Measurements from ENCODE around the gene CSAD. TPM values are rescaled to one million over a fixed set of nuclear protein-coding genes. Genes with fewer than 3 reads are reported as not detected.
A peak's percentile ranks its signal among the peaks of the same experiment; 100 is the strongest.

The CSAD gene
- polyA plus RNA-seq, 4 donors = 12.9 to 56.4 (median 34.4) TPM

GRCh38 chr12:53174881-53175491, 5.7 kb downstream of the CSAD start:
- WGBS, 3 donors = 40 to 69% (median 48%) methylated on average over 4 of the region's 4 CpGs
- H3K4me3 ChIP-seq (ENCODE audit: low read depth in 1 of 3, low read length in 3 of 3) = no peak overlapping the region
- peak overlapping the region; percentile 17 to 52 (median 27) for H3K27ac ChIP-seq (ENCODE audit: low read depth in 1 of 3, low read length in 2 of 3)
- peaks cover 0 to 32% (median 0%) of the 10 kb centered on the region in 3 donors for H3K36me3 ChIP-seq (ENCODE audit: control insufficient read depth in 3 of 3, insufficient read depth in 2 of 3, low read depth in 1 of 3, low read length in 3 of 3)
- FAIRE-seq (no peak), DNase-seq (peak; percentile 54 to 77)
- H3K27me3 ChIP-seq (ENCODE audit: control insufficient read depth in 3 of 3, insufficient read depth in 3 of 3, low read length in 3 of 3) = no peaks in the 10 kb centered on the region
- H3K9me3 ChIP-seq (ENCODE audit: control insufficient read depth in 2 of 2, insufficient read depth in 1 of 2, low read depth in 1 of 2, low read length in 1 of 2) = no peaks in the 10 kb centered on the region
- peaks cover 0 to 22% (median 1%) of the 10 kb centered on the region in 3 donors for H3K4me1 ChIP-seq (ENCODE audit: control insufficient read depth in 3 of 3, insufficient read depth in 2 of 3, low read depth in 1 of 3, low read length in 2 of 3)

GRCh38 chr12:53173085-53173715, 7.5 kb downstream of the CSAD start:
- WGBS, 3 donors = 91 to 97% (median 93%) methylated on average over 10 of the region's 10 CpGs
- peaks cover 0 to 17% (median 1%) of the 10 kb centered on the region in 3 donors for H3K4me1 ChIP-seq (ENCODE audit: control insufficient read depth in 3 of 3, insufficient read depth in 2 of 3, low read depth in 1 of 3, low read length in 2 of 3)
- H3K9me3 ChIP-seq (ENCODE audit: control insufficient read depth in 2 of 2, insufficient read depth in 1 of 2, low read depth in 1 of 2, low read length in 1 of 2) = no peaks in the 10 kb centered on the region
- H3K4me3 ChIP-seq (ENCODE audit: low read depth in 1 of 3, low read length in 3 of 3) = no peak overlapping the region
- peaks cover 0 to 37% (median 0%) of the 10 kb centered on the region in 3 donors for H3K36me3 ChIP-seq (ENCODE audit: control insufficient read depth in 3 of 3, insufficient read depth in 2 of 3, low read depth in 1 of 3, low read length in 3 of 3)
- H3K27me3 ChIP-seq (ENCODE audit: control insufficient read depth in 3 of 3, insufficient read depth in 3 of 3, low read length in 3 of 3) = no peaks in the 10 kb centered on the region
- DNase-seq = no peak
- no peak overlapping the region for H3K27ac ChIP-seq (ENCODE audit: low read depth in 1 of 3, low read length in 2 of 3)
- FAIRE-seq = no peak

DNA sequence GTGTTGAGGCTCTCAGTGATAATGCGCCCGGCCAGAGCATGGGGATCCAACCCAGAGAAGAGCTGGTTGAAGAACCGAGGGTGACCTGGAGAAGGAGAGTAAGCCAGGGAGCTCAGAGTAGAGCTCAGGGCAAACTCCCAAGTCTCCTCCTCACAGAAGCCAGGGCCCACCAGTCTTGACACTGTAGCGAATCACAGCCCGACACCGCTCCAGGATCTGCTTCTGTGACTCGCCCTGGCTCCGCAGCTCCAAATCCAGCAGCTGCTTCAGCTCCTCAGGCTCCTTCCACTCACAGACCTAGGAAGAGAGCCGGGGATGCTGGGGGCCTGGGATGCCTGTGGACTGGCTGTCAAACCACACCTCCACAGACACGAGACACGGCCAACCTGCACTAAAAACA, 8.4 kb downstream of the CSAD start:
- DNase-seq = no peak
- peaks cover 0 to 17% (median 1%) of the 10 kb centered on the region in 3 donors for H3K4me1 ChIP-seq (ENCODE audit: control insufficient read depth in 3 of 3, insufficient read depth in 2 of 3, low read depth in 1 of 3, low read length in 2 of 3)
- FAIRE-seq = no peak

GRCh38 chr12:53171725-53172329, 8.9 kb downstream of the CSAD start:
- Histone ChIP-seq H3K4me1 (ENCODE audit: control insufficient read depth in 3 of 3, insufficient read depth in 2 of 3, low read depth in 1 of 3, low read length in 2 of 3) (peaks cover 0 to 17% (median 1%) of the 10 kb centered on the region in 3 donors), H3K9me3 (ENCODE audit: control insufficient read depth in 2 of 2, insufficient read depth in 1 of 2, low read depth in 1 of 2, low read length in 1 of 2) (no peaks in the 10 kb centered on the region), H3K27me3 (ENCODE audit: control insufficient read depth in 3 of 3, insufficient read depth in 3 of 3, low read length in 3 of 3) (no peaks in the 10 kb centered on the region), H3K27ac (ENCODE audit: low read depth in 1 of 3, low read length in 2 of 3) (no peak overlapping the region), H3K36me3 (ENCODE audit: control insufficient read depth in 3 of 3, insufficient read depth in 2 of 3, low read depth in 1 of 3, low read length in 3 of 3) (peaks cover 0 to 37% (median 0%) of the 10 kb centered on the region in 3 donors), H3K4me3 (ENCODE audit: low read depth in 1 of 3, low read length in 3 of 3) (no peak overlapping the region)
- WGBS, 3 donors = 54 to 68% (median 61%) methylated on average over 10 of the region's 10 CpGs
- no peak for DNase-seq
- FAIRE-seq = no peak

More for the DNA sequence above, 8.4 kb downstream of the CSAD start:
- H3K27me3 ChIP-seq (ENCODE audit: control insufficient read depth in 3 of 3, insufficient read depth in 3 of 3, low read length in 3 of 3) = no peaks in the 10 kb centered on the region
- no peak overlapping the region for H3K4me3 ChIP-seq (ENCODE audit: low read depth in 1 of 3, low read length in 3 of 3)
- peaks cover 0 to 37% (median 0%) of the 10 kb centered on the region in 3 donors for H3K36me3 ChIP-seq (ENCODE audit: control insufficient read depth in 3 of 3, insufficient read depth in 2 of 3, low read depth in 1 of 3, low read length in 3 of 3)
- H3K9me3 ChIP-seq (ENCODE audit: control insufficient read depth in 2 of 2, insufficient read depth in 1 of 2, low read depth in 1 of 2, low read length in 1 of 2) = no peaks in the 10 kb centered on the region
- 93 to 96% (median 96%) methylated on average over 11 of the region's 11 CpGs for WGBS, 3 donors
- H3K27ac ChIP-seq (ENCODE audit: low read depth in 1 of 3, low read length in 2 of 3) = no peak overlapping the region

- Histone ChIP-seq H3K36me3 (ENCODE audit: control insufficient read depth in 3 of 3, insufficient read depth in 2 of 3, low read depth in 1 of 3, low read length in 3 of 3) (peaks cover 0 to 37% (median 0%) of the 10 kb centered on the region in 3 donors), H3K4me3 (ENCODE audit: low read depth in 1 of 3, low read length in 3 of 3) (no peak overlapping the region), H3K27ac (ENCODE audit: low read depth in 1 of 3, low read length in 2 of 3) (no peak overlapping the region), H3K9me3 (ENCODE audit: control insufficient read depth in 2 of 2, insufficient read depth in 1 of 2, low read depth in 1 of 2, low read length in 1 of 2) (no peaks in the 10 kb centered on the region), H3K27me3 (ENCODE audit: control insufficient read depth in 3 of 3, insufficient read depth in 3 of 3, low read length in 3 of 3) (no peaks in the 10 kb centered on the region), H3K4me1 (ENCODE audit: control insufficient read depth in 3 of 3, insufficient read depth in 2 of 3, low read depth in 1 of 3, low read length in 2 of 3) (peaks cover 0 to 17% (median 1%) of the 10 kb centered on the region in 3 donors)
- FAIRE-seq = no peak
- WGBS, 3 donors = 74 to 83% (median 80%) methylated on average over 14 of the region's 14 CpGs
- no peak for DNase-seq
Measured at GRCh38 chr12:53170876-53171724, 9.6 kb downstream of the CSAD start.

DNA sequence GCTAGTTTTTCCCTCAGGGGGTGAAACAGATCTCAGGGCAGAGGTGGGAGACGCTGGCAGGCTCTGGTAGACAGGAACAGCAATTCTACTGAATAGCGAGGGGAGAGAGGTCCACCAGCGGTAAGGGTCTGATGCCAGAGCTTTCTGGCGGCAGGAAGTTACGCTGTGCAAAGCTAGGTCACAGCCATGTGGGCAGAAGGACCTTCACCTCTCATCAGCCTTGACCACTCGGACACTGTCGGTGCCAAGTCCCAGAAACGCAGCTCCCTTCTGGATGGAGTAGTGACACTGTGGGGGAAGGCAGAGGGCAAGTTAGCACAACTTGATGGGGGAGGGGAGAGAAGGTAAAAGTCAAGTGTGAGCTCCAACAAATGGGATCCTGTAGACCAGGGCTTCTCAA, 10.5 kb downstream of the CSAD start:
- WGBS, 3 donors = 91 to 94% (median 93%) methylated on average over 8 of the region's 8 CpGs
- peaks cover 0 to 9% (median 1%) of the 10 kb centered on the region in 3 donors for H3K4me1 ChIP-seq (ENCODE audit: control insufficient read depth in 3 of 3, insufficient read depth in 2 of 3, low read depth in 1 of 3, low read length in 2 of 3)
- H3K36me3 ChIP-seq (ENCODE audit: control insufficient read depth in 3 of 3, insufficient read depth in 2 of 3, low read depth in 1 of 3, low read length in 3 of 3) = peaks cover 0 to 37% (median 0%) of the 10 kb centered on the region in 3 donors
- H3K27ac ChIP-seq (ENCODE audit: low read depth in 1 of 3, low read length in 2 of 3) = no peak overlapping the region
- DNase-seq = no peak
- H3K27me3 ChIP-seq (ENCODE audit: control insufficient read depth in 3 of 3, insufficient read depth in 3 of 3, low read length in 3 of 3) = no peaks in the 10 kb centered on the region
- no peak overlapping the region for H3K4me3 ChIP-seq (ENCODE audit: low read depth in 1 of 3, low read length in 3 of 3)
- no peaks in the 10 kb centered on the region for H3K9me3 ChIP-seq (ENCODE audit: control insufficient read depth in 2 of 2, insufficient read depth in 1 of 2, low read depth in 1 of 2, low read length in 1 of 2)
- FAIRE-seq = no peak

DNA sequence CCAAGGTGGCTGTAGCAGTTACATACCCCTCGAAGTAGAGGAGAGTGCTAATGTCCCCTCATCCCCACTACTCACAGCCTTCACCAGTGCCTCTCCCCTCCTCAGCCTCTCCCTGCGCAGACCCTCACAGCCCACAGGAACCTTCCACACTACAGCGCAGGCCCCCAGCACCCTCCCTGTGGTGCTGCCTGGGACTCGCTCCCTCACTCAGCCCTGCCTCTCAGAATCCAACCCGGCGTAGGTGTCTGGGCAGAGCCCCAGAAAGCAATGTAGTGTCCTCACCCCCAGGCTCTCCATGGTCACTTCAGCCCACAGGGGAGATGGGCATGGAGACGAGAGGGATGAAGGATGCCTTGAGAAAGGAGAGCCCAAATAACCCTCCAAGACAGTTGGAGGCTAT, 11.1 kb downstream of the CSAD start:
- WGBS, 3 donors = 96 to 97% (median 97%) methylated on average over 7 of the region's 7 CpGs
- H3K4me3 ChIP-seq (ENCODE audit: low read depth in 1 of 3, low read length in 3 of 3) = no peak overlapping the region
- no peak for FAIRE-seq
- H3K36me3 ChIP-seq (ENCODE audit: control insufficient read depth in 3 of 3, insufficient read depth in 2 of 3, low read depth in 1 of 3, low read length in 3 of 3) = peaks cover 0 to 37% (median 0%) of the 10 kb centered on the region in 3 donors
- no peaks in the 10 kb centered on the region for H3K27me3 ChIP-seq (ENCODE audit: control insufficient read depth in 3 of 3, insufficient read depth in 3 of 3, low read length in 3 of 3)
- no peaks in the 10 kb centered on the region for H3K9me3 ChIP-seq (ENCODE audit: control insufficient read depth in 2 of 2, insufficient read depth in 1 of 2, low read depth in 1 of 2, low read length in 1 of 2)
- peaks cover 0 to 3% (median 0%) of the 10 kb centered on the region in 3 donors for H3K4me1 ChIP-seq (ENCODE audit: control insufficient read depth in 3 of 3, insufficient read depth in 2 of 3, low read depth in 1 of 3, low read length in 2 of 3)
- no peak for DNase-seq
- no peak overlapping the region for H3K27ac ChIP-seq (ENCODE audit: low read depth in 1 of 3, low read length in 2 of 3)

GRCh38 chr12:53166837-53167236, 13.9 kb downstream of the CSAD start:
- no peak overlapping the region for H3K27ac ChIP-seq (ENCODE audit: low read depth in 1 of 3, low read length in 2 of 3)
- no peak overlapping the region for H3K4me3 ChIP-seq (ENCODE audit: low read depth in 1 of 3, low read length in 3 of 3)
- no peaks in the 10 kb centered on the region for H3K27me3 ChIP-seq (ENCODE audit: control insufficient read depth in 3 of 3, insufficient read depth in 3 of 3, low read length in 3 of 3)
- H3K36me3 ChIP-seq (ENCODE audit: control insufficient read depth in 3 of 3, insufficient read depth in 2 of 3, low read depth in 1 of 3, low read length in 3 of 3) = peaks cover 0 to 24% (median 0%) of the 10 kb centered on the region in 3 donors
- H3K9me3 ChIP-seq (ENCODE audit: control insufficient read depth in 2 of 2, insufficient read depth in 1 of 2, low read depth in 1 of 2, low read length in 1 of 2) = no peaks in the 10 kb centered on the region
- DNase-seq = no peak
- FAIRE-seq = no peak
- no peaks in the 10 kb centered on the region for H3K4me1 ChIP-seq (ENCODE audit: control insufficient read depth in 3 of 3, insufficient read depth in 2 of 3, low read depth in 1 of 3, low read length in 2 of 3)

All from small intestine (tissue), 7 donors.